AG04449 (cell line): ENCODE data around the gene UFSP1.

Experiments
- CTCF ChIA-PET: fragments of 350-600 bp; formaldehyde crosslinking; extraction: SDS; loops from one replicate; lab custom pipeline; 2021; ENCODE audit warnings: antibody characterized with exemption; lab: Yijun Ruan, JAX
- POLR2A ChIA-PET: fragments of 400-600, 350-600 bp; formaldehyde crosslinking; extraction: SDS; loops from one replicate; lab custom pipeline; 2020; ENCODE audit warnings: antibody characterized with exemption, inconsistent platforms; lab: Yijun Ruan, JAX
- DNase-seq: peaks from one replicate; pipeline ENCODE4 v3.0.0-alpha.2; 2010; ENCODE audit warnings: low read depth, low spot score
- H3K4me3 ChIP-seq: 2 replicates; pipeline ENCODE4 v1.5.1; 2011; ENCODE audit warnings: low read depth, mild to moderate bottlenecking, control low read depth, low read length
- CTCF ChIP-seq: IDR thresholded peaks from one replicate; pipeline ENCODE4 v1.5.1; 2011; ENCODE audit warnings: mild to moderate bottlenecking, moderate library complexity, low read length, control low read depth, inconsistent platforms; ENCODE audit not compliant: insufficient read depth; ENCODE audit errors: missing control alignments

Gene UFSP1

GRCh38 chr7:100864263-100864845, 25.2 kb downstream of the UFSP1 start:
- CTCF ChIA-PET = interaction anchor here (0.7 to 2.9 kb wide), 4 partner anchors 10 to 173 kb away, joined by 4 to 15 read pairs (median 4); partner anchors contain the start of gene SLC12A9
- DNase-seq = no peak
- no peak overlapping the region for H3K4me3 ChIP-seq
- POLR2A ChIA-PET = interaction anchor here (0.7 to 1.9 kb wide), 2 partner anchors 12 to 159 kb away, joined by 4 to 5 read pairs; partner anchors contain the start of genes POP7 and SLC12A9
- no peak for TF ChIP-seq CTCF

GRCh38 chr7:100863406-100863950, 26.0 kb downstream of the UFSP1 start:
- H3K4me3 ChIP-seq = no peak overlapping the region
- ChIA-PET POLR2A (interaction anchor here (1.9 kb wide), 1 partner anchor 158 kb away, joined by 5 read pairs; the partner anchor contains the start of gene POP7), CTCF (interaction anchor here (1.4 to 2.9 kb wide), 3 partner anchors 11 to 158 kb away, joined by 4 to 15 read pairs (median 4); partner anchors contain the start of gene SLC12A9)
- TF ChIP-seq CTCF = no peak
- DNase-seq = no peak

GRCh38 chr7:100861616-100861985, 27.9 kb downstream of the UFSP1 start:
- ChIA-PET CTCF (interaction anchor here (1.5 to 1.7 kb wide), 2 partner anchors 9 to 157 kb away, joined by 4 to 12 read pairs; partner anchors contain the start of gene SLC12A9), POLR2A (no interaction called here)
- no peak overlapping the region for H3K4me3 ChIP-seq
- no peak for TF ChIP-seq CTCF
- DNase-seq = no peak

DNA sequence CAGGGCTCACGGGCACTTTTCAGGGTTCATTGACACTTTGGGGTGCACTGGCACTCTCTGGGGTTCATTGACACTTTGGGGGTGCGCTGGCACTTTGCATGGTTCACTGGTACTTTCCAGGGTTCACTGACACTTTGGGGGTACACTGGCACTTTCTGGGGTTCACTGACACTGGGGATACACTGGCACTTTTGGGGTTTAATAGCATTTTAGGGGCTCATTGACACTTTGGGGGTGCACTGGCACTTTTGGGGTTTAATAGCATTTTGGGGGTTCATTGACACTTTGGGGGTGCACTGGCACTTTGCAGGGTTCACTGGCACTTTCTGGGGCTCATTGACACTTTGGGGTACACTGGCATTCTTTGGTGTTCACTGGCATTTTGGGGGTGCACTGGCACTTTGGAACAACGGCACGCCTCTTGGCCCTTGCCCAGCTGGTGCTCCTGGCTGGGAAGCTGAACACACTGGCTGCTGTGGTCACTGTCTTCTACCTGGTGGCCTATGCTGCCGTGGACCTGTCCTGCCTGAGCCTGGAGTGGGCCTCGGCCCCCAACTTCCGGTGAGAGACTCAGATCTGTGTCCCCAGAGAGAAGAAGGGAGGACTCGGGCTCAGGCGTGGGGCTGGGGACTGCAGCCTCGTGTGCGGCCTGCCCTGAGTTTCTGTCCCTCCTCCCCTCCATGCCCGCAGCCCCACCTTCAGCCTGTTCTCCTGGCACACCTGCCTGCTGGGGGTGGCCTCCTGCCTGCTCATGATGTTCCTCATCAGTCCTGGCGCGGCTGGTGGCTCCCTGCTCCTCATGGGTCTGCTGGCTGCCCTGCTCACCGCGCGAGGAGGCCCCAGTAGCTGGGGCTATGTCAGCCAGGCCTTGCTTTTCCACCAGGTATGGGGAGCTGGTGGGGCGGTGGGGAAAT, 28.6 kb downstream of the UFSP1 start:
- ChIA-PET CTCF (interaction anchor here (1.5 kb wide), 1 partner anchor 9 kb away, joined by 12 read pairs; the partner anchor contains the start of gene SLC12A9), POLR2A (no interaction called here)
- no peak for TF ChIP-seq CTCF
- DNase-seq = no peak
- H3K4me3 ChIP-seq = no peak overlapping the region

GRCh38 chr7:100859856-100860255, 29.7 kb downstream of the UFSP1 start:
- DNase-seq = no peak
- TF ChIP-seq CTCF = no peak

GRCh38 chr7:100856871-100857282, 32.6 kb downstream of the UFSP1 start:
- no peak for TF ChIP-seq CTCF
- H3K4me3 ChIP-seq = no peak overlapping the region
- CTCF ChIA-PET = interaction anchor here (1.4 to 6.0 kb wide), 2 partner anchors 151 to 297 kb away, joined by 4 to 28 read pairs; partner anchors contain the start of gene POP7
- no peak for DNase-seq
- POLR2A ChIA-PET = no interaction called here

More at GRCh38 chr7:100859856-100860255, 29.7 kb downstream of the UFSP1 start:
- POLR2A ChIA-PET = no interaction called here
- CTCF ChIA-PET = interaction anchor here (6.0 kb wide), 1 partner anchor 154 kb away, joined by 28 read pairs; the partner anchor contains the start of gene POP7
- no peak overlapping the region for H3K4me3 ChIP-seq
